A549 (cell line): ENCODE data around the gene GOLGA2.

ENCODE experiments used
- CHD2 ChIP-seq: fragments of 150-350 bp; IDR thresholded peaks from 2 replicates; pipeline ENCODE4 v1.6.1; 2014; ENCODE audit warnings: low read length; ENCODE audit not compliant: partially characterized antibody
- CTCF ChIP-seq: fragments of >200 bp; sonication (Bioruptor Twin); formaldehyde crosslinking; IDR thresholded peaks from 3 replicates; pipeline ENCODE4 v1.5.1; 2016
- EP300 ChIP-seq, 2 experiments: fragments of >200 bp; sonication (Bioruptor Twin); formaldehyde crosslinking; IDR thresholded peaks; 2 replicates in 1 of 2; 3 replicates in 1 of 2; pipeline ENCODE4 v1.6.1; 2016 to 2017
- HMGXB4 ChIP-seq: fragments of 250-450 bp; sonication (Bioruptor Pico); IDR thresholded peaks from 2 replicates; pipeline ENCODE4 v1.5.0; 2021; ENCODE audit warnings: mild to moderate bottlenecking, moderate library complexity, borderline replicate concordance
- KDM1A ChIP-seq: fragments of 200-600 bp; sonication (generic); IDR thresholded peaks from 2 replicates; pipeline ENCODE4 v1.6.1; 2016; ENCODE audit warnings: low read depth, mild to moderate bottlenecking
- NR3C1 ChIP-seq: fragments of >200 bp; sonication (Bioruptor Twin); formaldehyde crosslinking; IDR thresholded peaks from 3 replicates; pipeline ENCODE4 v1.6.1; 2017
- POLR2A ChIP-seq: IDR thresholded peaks from 2 replicates; pipeline ENCODE4 v1.6.1; 2012; ENCODE audit warnings: mild to moderate bottlenecking, low read length
- RAD21 ChIP-seq, 2 experiments: fragments of >200 bp in 1 of 2; sonication (Bioruptor Twin) in 1 of 2; formaldehyde crosslinking in 1 of 2; IDR thresholded peaks in 1 of 2; conservative IDR thresholded peaks in 1 of 2; 2 replicates in 1 of 2; 3 replicates in 1 of 2; pipeline ENCODE4 v1.6.1; 2012 to 2018; ENCODE audit warnings: inconsistent platforms in 1 of 2
- SMC3 ChIP-seq: fragments of >200 bp; sonication (Bioruptor Twin); formaldehyde crosslinking; IDR thresholded peaks from 3 replicates; pipeline ENCODE4 v1.6.1; 2018; ENCODE audit warnings: inconsistent platforms
- TP53 ChIP-seq: fragments of 250-450 bp; sonication (Bioruptor Pico); IDR thresholded peaks from 2 replicates; pipeline ENCODE4 v1.5.0; 2021; ENCODE audit warnings: mild to moderate bottlenecking, moderate library complexity
- USF2 ChIP-seq: fragments of 450-650 bp; IDR thresholded peaks from 2 replicates; pipeline ENCODE4 v1.6.1; 2014; ENCODE audit warnings: antibody characterized with exemption
- ZFP36 ChIP-seq: fragments of 450-650 bp; IDR thresholded peaks from 2 replicates; pipeline ENCODE4 v1.6.1; 2014; ENCODE audit warnings: borderline replicate concordance; ENCODE audit not compliant: partially characterized antibody
- ZSCAN20 ChIP-seq: fragments of 250-450 bp; sonication (Bioruptor Pico); IDR thresholded peaks from 2 replicates; pipeline ENCODE4 v1.8.0; 2022; ENCODE audit warnings: mild to moderate bottlenecking, moderate library complexity

- TF ChIP-seq SMC3 (no peak), TP53 (CRISPR knock-in tag) (no peak), HMGXB4 (CRISPR knock-in tag) (no peak), USF2 (no peak), KDM1A (no peak), POLR2A (no peak), RAD21 (conservative IDR thresholded peaks at IDR 0.05 in 1 of 2, IDR thresholded peaks at IDR 0.05 in 1 of 2) (no peak), CTCF (no peak), ZFP36 (no peak), NR3C1 (no peak), EP300 (IDR thresholded peaks at IDR 0.05) (no peak), CHD2 (no peak), ZSCAN20 (CRISPR knock-in tag) (no peak)
Observed at GRCh38 chr9:128254362-128254761, 21.4 kb downstream of the GOLGA2 start.
